Mammary epithelial cell (primary cell): ENCODE measurements around the gene UBTD2.

Experiments
- CTCF ChIP-seq, 2 donors: IDR thresholded peaks in 1 of 2; conservative IDR thresholded peaks in 1 of 2; 2 replicates each; pipeline ENCODE4 v1.5.1; 2011 to 2012; ENCODE audit warnings: inconsistent platforms in 2 of 2, low read length in 2 of 2, mild to moderate bottlenecking in 2 of 2, control low read depth in 1 of 2, low read depth in 1 of 2; ENCODE audit not compliant: insufficient read depth in 1 of 2; ENCODE audit errors: extremely low read depth in 1 of 2
- EZH2 ChIP-seq: IDR thresholded peaks from 2 replicates; pipeline ENCODE4 v1.6.1; 2012; ENCODE audit warnings: low read length, inconsistent platforms, borderline replicate concordance

- no peak for TF ChIP-seq CTCF (conservative IDR thresholded peaks at IDR 0.05 in 1 of 2, IDR thresholded peaks at IDR 0.05 in 1 of 2; ENCODE audit: extremely low read depth in 1 of 2, insufficient read depth in 1 of 2, low read depth in 1 of 2, low read length in 2 of 2)
- TF ChIP-seq EZH2, result no peak
Observed at GRCh38 chr5:172311026-172311425, 27.5 kb upstream of the UBTD2 start.
